ENCODE measurements around the gene PRADC1. TPM values are rescaled to one million over a fixed set of nuclear protein-coding genes. Genes with fewer than 3 reads are reported as not detected.

Gene PRADC1
- total RNA-seq: 10 to 100 TPM; 18.6 to 54.8 (median 27.1) TPM

GRCh38 chr2:73233154-73233931 lies at the start of gene PRADC1:
PRADC1 (minus strand) TSS chr2:73233239; CDS start chr2:73233160, 79 bp downstream.
- no peak for TF ChIP-seq CTCF (IDR thresholded peaks at IDR 0.05; ENCODE audit: low read depth)

GRCh38 chr2:73281244-73281643 lies 48.2 kb upstream of the PRADC1 start:
- no peak for TF ChIP-seq CTCF (IDR thresholded peaks at IDR 0.05; ENCODE audit: low read depth)

GRCh38 chr2:73279852-73280251 lies 46.8 kb upstream of the PRADC1 start:
- no peak for TF ChIP-seq CTCF (IDR thresholded peaks at IDR 0.05; ENCODE audit: low read depth)

- no peak for TF ChIP-seq CTCF (IDR thresholded peaks at IDR 0.05; ENCODE audit: low read depth)
Observed at GRCh38 chr2:73272270-73272669, 39.2 kb upstream of the PRADC1 start.

- no peak for TF ChIP-seq CTCF (IDR thresholded peaks at IDR 0.05; ENCODE audit: low read depth)
Observed at GRCh38 chr2:73269686-73270465, 36.8 kb upstream of the PRADC1 start.

GRCh38 chr2:73268830-73269685 lies 36.0 kb upstream of the PRADC1 start:
- TF ChIP-seq CTCF (IDR thresholded peaks at IDR 0.05; ENCODE audit: low read depth): no peak

All from subcutaneous adipose tissue (tissue), 4 donors.